Endothelial cell of umbilical vein (primary cell): ENCODE results near the gene IP6K2.

Experiments
- EZH2 ChIP-seq: IDR thresholded peaks from 2 replicates; pipeline ENCODE4 v1.6.1; 2012; ENCODE audit warnings: borderline replicate concordance, low read depth, mild to moderate bottlenecking, moderate library complexity, low read length, inconsistent platforms; ENCODE audit not compliant: severe bottlenecking
- MYC ChIP-seq: IDR thresholded peaks from one replicate; pipeline ENCODE4 v1.6.1; 2011; ENCODE audit warnings: mild to moderate bottlenecking, low read depth, low read length
- POLR2A ChIP-seq: IDR thresholded peaks from 2 replicates; pipeline ENCODE4 v1.6.1; 2012; ENCODE audit warnings: low read depth, mild to moderate bottlenecking, control low read depth, low read length
- POLR2AphosphoS5 ChIP-seq: IDR thresholded peaks from 2 replicates; pipeline ENCODE4 v1.6.1; 2012; ENCODE audit warnings: low read depth, mild to moderate bottlenecking, control low read depth, low read length, moderate library complexity; ENCODE audit not compliant: insufficient read depth
- TF ChIP-seq, protein P1 (sequence below), 2 donors: IDR thresholded peaks; 1 replicate in 1 of 2; 2 replicates in 1 of 2; pipeline ENCODE4 v1.5.1; 2011; ENCODE audit warnings: low read length in 2 of 2, mild to moderate bottlenecking in 2 of 2, moderate library complexity in 2 of 2, control low read depth in 1 of 2, inconsistent platforms in 1 of 2, low read depth in 1 of 2; ENCODE audit not compliant: insufficient read depth in 1 of 2; ENCODE audit errors: extremely low read depth in 1 of 2

GRCh38 chr3:48738144-48738536 is 21.1 kb upstream of the IP6K2 start:
- no peak for TF ChIP-seq MYC
- TF ChIP-seq, protein P1, sequence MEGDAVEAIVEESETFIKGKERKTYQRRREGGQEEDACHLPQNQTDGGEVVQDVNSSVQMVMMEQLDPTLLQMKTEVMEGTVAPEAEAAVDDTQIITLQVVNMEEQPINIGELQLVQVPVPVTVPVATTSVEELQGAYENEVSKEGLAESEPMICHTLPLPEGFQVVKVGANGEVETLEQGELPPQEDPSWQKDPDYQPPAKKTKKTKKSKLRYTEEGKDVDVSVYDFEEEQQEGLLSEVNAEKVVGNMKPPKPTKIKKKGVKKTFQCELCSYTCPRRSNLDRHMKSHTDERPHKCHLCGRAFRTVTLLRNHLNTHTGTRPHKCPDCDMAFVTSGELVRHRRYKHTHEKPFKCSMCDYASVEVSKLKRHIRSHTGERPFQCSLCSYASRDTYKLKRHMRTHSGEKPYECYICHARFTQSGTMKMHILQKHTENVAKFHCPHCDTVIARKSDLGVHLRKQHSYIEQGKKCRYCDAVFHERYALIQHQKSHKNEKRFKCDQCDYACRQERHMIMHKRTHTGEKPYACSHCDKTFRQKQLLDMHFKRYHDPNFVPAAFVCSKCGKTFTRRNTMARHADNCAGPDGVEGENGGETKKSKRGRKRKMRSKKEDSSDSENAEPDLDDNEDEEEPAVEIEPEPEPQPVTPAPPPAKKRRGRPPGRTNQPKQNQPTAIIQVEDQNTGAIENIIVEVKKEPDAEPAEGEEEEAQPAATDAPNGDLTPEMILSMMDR (IDR thresholded peaks at IDR 0.05; ENCODE audit: extremely low read depth in 1 of 2, insufficient read depth in 1 of 2, low read depth in 1 of 2, low read length in 2 of 2): no peak
- no peak for TF ChIP-seq POLR2A
- no peak for TF ChIP-seq EZH2
- TF ChIP-seq POLR2AphosphoS5: no peak
